Measurements from ENCODE around the gene RFPL1.
"Not testable (repeated sequence)": the region's sequence is repeated elsewhere in the genome, so short reads cannot be mapped to it uniquely, and the experiment has no call there.

The RFPL1 gene

DNA sequence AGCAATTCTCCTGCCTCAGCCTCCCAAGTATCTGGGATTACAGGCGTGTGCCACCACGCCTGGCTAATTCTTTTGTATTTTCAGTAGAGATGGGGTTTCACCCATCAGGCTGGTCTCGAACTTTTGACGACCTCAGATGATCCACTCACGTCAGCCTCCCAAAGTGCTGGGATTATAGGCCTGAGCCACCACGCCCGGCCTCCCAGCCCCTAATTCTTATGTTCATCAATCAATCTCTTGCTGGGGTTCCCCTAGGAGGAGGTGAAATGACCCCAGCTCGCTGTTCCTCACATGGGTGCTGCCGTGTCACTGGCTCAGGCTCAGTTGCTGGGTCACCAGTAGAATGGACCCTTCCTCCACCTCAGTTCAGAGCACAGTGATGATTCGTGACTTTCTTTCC is at the start of gene RFPL1:
TSS of gene RFPL1 (plus strand) at position 301 of the 400 bp plus-strand sequence.
- DNase-seq = not testable (repeated sequence)

GRCh38 chr22:29388759-29389090 is 49.7 kb upstream of the RFPL1 start:
- no peak for DNase-seq

DNA sequence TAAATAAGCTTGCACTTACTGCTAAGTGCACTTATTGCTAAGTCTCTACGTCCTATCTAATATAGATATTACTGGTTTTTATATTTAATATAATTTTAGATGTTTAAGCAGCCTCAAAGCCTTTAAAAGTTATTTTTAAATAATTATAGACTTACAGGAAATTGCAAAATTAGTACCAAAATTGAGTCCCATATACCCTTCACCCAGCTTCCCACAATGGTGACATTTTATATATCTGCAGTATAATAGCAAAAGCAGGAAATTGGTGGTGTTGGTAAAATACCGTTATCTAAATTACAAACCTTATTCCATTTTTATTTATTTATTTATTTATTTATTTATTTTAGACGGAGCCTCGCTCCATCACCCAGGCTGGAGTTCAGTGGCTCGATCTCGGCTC is 48.1 kb upstream of the RFPL1 start:
- no peak for DNase-seq

- no peak for DNase-seq
Observed at GRCh38 chr22:29391546-29391945, 46.8 kb upstream of the RFPL1 start.

- no peak for DNase-seq
Observed at GRCh38 chr22:29393019-29393608, 45.3 kb upstream of the RFPL1 start.

GRCh38 chr22:29394931-29395581 is 43.3 kb upstream of the RFPL1 start:
- DNase-seq = peak; percentile 68

DNA sequence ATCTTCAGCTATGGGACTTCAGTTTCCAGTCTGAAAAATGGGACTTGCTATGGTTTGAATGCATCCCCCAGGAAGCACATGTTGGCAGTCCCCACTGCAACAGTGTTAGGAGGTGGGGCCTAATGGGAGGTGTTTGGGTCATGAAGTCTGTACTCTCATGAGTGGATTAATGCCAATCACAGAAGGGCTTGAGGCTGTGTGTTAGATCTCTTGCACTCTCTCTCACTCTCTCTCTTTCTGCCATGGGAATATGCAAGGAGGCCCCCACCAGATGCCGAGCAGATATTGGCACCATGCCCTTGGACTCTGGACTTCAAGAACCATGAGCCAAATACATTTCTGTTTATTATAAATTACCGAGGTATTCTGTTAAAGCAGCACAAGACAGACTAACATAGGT is 42.3 kb upstream of the RFPL1 start:
- no peak for DNase-seq

DNA sequence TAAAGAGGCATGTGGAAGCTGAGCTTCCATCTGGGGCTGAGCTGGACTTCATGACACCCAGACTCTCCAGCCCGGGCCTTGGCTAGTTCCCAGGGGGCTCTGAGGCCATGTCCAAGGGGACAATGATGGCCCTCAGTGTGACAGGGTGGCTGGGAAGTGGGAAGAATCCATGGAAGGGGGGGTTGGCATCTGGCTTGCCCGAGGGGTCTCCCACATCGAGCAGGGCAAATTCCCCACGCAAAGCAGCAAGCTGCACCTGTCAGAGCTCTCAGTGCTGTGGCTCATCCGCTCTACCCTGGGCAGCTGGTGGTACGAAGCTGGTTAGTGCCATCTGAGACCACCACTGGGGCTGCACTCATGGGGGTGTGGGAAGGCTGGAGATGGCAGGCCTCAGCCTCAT is 40.6 kb upstream of the RFPL1 start:
- no peak for DNase-seq

GRCh38 chr22:29400576-29400975 is 37.8 kb upstream of the RFPL1 start:
- DNase-seq = no peak

DNA sequence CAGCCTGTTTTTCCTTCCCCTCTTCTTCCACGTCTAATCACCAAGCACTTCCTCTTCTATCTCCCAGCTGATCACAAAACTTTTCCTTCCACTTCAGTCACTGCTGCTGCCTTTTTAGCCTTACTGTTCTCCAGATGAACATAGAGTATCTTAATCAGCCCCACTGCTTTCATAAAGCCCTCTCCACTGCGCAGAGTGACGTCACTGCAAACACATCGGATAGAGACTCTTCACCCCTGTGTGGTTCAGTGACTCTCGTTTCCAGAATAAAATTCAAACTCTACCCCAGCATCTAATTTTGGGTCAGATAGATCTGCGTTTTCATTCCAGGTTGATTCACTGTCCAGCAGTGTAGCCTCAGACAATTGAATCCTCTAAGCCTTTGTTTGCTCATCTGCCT is 36.8 kb upstream of the RFPL1 start:
- DNase-seq = not testable (repeated sequence)

DNA sequence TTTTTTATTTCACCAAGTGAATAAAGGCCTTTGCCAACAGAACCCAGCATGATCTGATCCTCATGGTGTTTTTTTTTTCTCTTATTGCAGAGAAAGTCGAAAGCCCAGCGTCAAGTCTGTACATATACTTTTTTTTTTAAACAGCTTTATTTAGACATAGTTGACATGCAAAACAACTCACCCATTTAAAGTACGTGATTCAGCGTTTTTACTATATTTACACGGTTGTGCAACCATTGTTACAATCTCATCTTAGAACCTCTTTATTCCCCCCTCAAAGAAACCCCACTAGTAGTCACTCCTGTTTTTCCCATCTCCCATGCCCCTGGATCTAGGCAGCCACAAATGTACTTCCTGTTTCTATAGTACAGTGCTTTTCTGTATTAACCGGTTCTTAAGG is 29.4 kb upstream of the RFPL1 start:
- no peak for DNase-seq

GRCh38 chr22:29411569-29412211 is 26.7 kb upstream of the RFPL1 start:
- not testable (repeated sequence) for DNase-seq

- DNase-seq = not testable (repeated sequence)
Observed at GRCh38 chr22:29412772-29413171, 25.6 kb upstream of the RFPL1 start.

DNA sequence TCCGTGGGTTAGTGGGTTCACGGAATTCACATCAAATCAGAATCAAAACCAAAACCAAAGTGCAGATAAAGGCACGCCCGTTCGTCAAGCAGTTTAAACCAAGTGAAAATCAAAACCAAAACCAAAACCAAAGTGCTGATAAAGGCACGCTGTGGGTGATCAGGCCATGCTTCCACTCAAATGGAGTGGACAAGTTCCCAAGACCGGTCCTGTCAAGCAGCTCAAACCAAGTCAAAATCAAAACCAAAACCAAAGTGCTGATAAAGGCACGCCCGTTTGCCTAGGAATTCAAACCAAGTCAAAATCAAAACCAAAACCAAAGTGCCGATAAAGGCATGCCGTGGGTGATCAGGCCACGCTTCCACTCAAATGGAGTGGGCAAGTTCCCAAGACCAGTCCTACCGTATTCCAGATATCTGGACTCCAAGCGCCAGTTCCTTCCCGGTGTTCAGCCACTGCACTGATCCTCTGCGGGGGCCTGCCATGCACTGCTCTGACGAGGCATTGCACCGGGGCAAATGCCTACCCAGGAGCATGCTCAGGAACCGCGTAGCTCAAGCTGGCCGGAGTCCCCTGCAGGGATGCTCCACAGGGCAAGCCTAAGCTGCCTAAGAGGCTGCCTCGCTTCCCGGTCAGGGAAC is 23.3 kb upstream of the RFPL1 start:
- DNase-seq = peak; percentile 51

DNA sequence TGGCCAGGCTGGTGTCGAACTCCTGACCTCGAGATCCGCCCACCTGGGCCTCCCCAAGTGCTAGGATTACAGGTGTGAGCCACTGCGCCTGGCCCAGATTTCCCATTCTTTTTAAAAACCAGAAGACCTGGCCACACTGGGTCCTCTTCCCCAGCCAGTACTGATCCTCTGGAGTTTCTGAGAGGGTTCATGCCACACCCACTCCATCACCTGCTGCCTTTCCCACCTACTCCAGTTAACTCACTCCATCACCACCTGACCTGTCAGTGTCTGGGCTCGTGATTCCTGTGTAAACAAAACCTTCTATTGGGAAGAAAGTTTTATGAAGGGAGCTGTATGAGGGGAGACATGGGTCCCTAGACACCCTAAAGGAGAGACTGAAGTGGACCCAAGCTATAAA is 19.7 kb upstream of the RFPL1 start:
- DNase-seq = not testable (repeated sequence)

DNA sequence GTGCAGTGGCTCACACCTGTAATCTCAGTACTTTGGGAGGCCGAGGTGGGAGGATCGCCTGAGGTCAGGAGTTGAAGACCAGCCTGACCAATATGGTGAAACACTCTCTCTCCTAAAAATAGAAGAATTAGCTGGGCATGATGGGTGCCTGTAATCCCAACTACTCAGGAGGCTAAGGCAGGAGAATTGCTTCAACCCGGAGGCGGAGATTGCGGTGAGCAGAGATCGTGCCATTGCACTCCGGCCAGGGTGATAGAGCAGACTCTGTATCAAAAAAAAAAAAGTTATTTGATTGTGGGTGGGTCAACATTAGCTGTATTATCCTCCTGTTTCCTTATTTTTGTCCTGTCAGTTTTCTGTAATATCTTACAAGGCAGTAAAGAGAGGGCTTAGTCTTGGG is 11.9 kb upstream of the RFPL1 start:
- DNase-seq = no peak

GRCh38 chr22:29427176-29427760 is 11.1 kb upstream of the RFPL1 start:
- no peak for DNase-seq

DNA sequence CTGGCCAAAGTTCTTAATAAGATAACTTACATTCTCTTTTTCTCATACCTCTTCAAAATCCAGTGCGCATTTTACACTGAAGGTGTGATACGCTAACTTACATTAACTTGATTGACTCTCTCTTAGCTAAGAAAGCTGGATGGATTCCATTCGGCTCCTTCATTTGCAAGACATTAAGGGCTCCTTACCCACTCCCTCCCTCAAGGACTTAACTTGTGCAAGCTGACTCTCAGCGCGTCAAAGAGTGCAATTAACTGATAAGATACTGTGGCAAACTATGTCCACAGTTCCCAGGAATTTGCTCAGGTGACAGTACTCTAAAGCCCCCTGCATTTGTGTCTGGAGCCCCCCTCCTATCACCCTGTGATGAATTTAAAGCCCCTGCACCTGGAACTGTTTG is 6.4 kb upstream of the RFPL1 start:
- no peak for DNase-seq

DNA sequence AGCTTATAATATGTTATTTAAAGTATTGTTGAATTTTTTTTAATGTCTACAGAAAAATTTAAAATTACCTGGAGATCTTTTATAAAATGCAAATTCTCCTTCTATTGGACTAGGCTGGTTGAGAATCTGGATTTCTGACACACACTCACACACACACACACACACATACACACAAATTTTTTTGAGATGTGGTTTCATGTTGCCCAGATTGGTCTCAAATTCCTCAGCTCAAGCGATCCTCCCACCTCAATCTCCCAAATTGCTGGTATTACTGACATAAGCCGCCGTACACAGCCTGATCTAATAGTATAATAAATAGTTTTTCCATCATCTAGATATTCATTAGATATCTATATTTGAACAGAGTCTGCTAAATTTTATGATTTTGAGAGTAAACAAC is 4.5 kb upstream of the RFPL1 start:
- no peak for DNase-seq

- no peak for DNase-seq
Observed at GRCh38 chr22:29434288-29434687, 4.1 kb upstream of the RFPL1 start.

- DNase-seq = no peak
Observed at GRCh38 chr22:29435236-29436136, 2.9 kb upstream of the RFPL1 start.

GRCh38 chr22:29442976-29443375 is 4.6 kb downstream of the RFPL1 start:
- DNase-seq = no peak

DNA sequence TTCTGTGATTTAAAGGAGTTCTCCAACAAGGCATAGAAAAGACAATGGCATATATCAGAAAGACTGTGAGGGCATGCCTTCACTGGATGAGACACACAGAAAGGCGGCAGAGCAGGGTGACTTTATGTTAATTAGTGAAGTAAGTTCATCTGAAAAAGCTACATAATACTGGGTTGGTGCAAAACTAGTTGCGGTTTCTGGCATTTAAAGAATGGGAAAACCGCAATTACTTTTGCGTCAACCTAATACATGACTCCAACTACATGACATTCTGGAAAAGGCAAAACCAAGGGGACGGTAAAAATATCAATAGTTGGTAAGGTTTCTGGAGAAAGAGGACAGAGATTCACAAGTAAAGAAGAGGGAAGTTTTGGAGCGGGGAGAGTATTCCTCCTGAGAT is 5.1 kb downstream of the RFPL1 start:
- DNase-seq = no peak
